ENCODE measurements around the gene MIB2.

GRCh38 chr1:1666526-1666925 is 51.2 kb downstream of the MIB2 start:
- no peak for TF ChIP-seq CTCF (IDR thresholded peaks at IDR 0.05; ENCODE audit: insufficient read depth, low read length)
- no peak for TF ChIP-seq POLR2AphosphoS5 (IDR thresholded peaks at IDR 0.05; ENCODE audit: low read depth)

All from HL-60 (cell line).